Neural cell (in vitro differentiated cells): ENCODE measurements around the gene LRFN5.

Source experiments
- CTCF ChIP-seq: fragments of 450-650 bp; IDR thresholded peaks from 2 replicates; pipeline ENCODE4 v1.5.1; 2014; ENCODE audit warnings: antibody characterized with exemption, mild to moderate bottlenecking, moderate library complexity; ENCODE audit not compliant: poor library complexity, severe bottlenecking
- POLR2AphosphoS5 ChIP-seq: IDR thresholded peaks from 2 replicates; pipeline ENCODE4 v1.6.1; 2012

GRCh38 chr14:41839661-41840060, 233.0 kb downstream of the LRFN5 start:
- no peak for TF ChIP-seq POLR2AphosphoS5
- no peak for TF ChIP-seq CTCF
